Liver (tissue), 3 donors: ENCODE data around the gene CXCL6.

Experiments
- GABPA ChIP-seq, 2 donors: IDR thresholded peaks in 1 of 2; conservative IDR thresholded peaks in 1 of 2; 2 replicates each; pipeline ENCODE4 v1.6.1; 2016; ENCODE audit warnings: antibody characterized with exemption in 2 of 2, mild to moderate bottlenecking in 1 of 2, moderate library complexity in 1 of 2
- HNF4A ChIP-seq, 2 donors: conservative IDR thresholded peaks; 2 replicates each; pipeline ENCODE4 v1.6.1; 2016; ENCODE audit warnings: antibody characterized with exemption in 2 of 2, mild to moderate bottlenecking in 2 of 2
- JUND ChIP-seq, 2 donors: IDR thresholded peaks; 2 replicates each; pipeline ENCODE4 v1.6.1; 2016; ENCODE audit warnings: antibody characterized with exemption in 2 of 2
- RAD21 ChIP-seq, 2 donors: IDR thresholded peaks; 2 replicates each; pipeline ENCODE4 v1.6.1; 2016; ENCODE audit warnings: antibody characterized with exemption in 2 of 2, mild to moderate bottlenecking in 2 of 2
- RXRA ChIP-seq, 2 donors: IDR thresholded peaks; 2 replicates each; pipeline ENCODE4 v1.6.1; 2017 to 2018; ENCODE audit warnings: antibody characterized with exemption in 2 of 2, mild to moderate bottlenecking in 1 of 2
- TAF1 ChIP-seq: conservative IDR thresholded peaks from 2 replicates; pipeline ENCODE4 v1.6.1; 2016; ENCODE audit warnings: antibody characterized with exemption, mild to moderate bottlenecking
- TF ChIP-seq, protein P1 (sequence below): IDR thresholded peaks from 2 replicates; pipeline ENCODE4 v1.6.1; 2016; ENCODE audit warnings: antibody characterized with exemption, mild to moderate bottlenecking
- TF ChIP-seq, protein P2 (sequence below): fragments of 150-350 bp; IDR thresholded peaks from 2 replicates; pipeline ENCODE4 v1.5.1; 2017; ENCODE audit warnings: improper control_type of control experiment, low read depth, low read length; ENCODE audit not compliant: missing input control
- donor health status: healthy.
- donor health status: healthy.

DNA sequence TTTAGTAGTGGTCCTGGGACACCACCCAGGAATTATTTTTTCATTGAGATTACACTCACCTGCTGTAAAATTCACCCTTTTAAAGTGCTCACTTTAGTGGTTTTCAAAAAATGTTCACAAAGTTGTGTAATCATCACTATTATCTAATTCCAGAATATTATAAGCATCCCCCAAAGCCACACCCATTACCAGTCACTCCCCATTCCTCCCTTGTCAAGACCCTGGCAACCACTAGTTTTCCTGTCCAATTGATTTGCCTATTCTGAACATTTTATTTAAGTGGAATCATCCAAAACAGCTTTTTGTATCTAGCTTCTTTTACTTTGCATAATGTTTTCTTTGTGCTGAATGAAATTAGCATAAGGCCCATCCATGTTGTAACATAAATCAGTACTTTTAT lies 12.7 kb upstream of the CXCL6 start:
- no peak for TF ChIP-seq JUND (IDR thresholded peaks at IDR 0.05)
- TF ChIP-seq, protein P1, sequence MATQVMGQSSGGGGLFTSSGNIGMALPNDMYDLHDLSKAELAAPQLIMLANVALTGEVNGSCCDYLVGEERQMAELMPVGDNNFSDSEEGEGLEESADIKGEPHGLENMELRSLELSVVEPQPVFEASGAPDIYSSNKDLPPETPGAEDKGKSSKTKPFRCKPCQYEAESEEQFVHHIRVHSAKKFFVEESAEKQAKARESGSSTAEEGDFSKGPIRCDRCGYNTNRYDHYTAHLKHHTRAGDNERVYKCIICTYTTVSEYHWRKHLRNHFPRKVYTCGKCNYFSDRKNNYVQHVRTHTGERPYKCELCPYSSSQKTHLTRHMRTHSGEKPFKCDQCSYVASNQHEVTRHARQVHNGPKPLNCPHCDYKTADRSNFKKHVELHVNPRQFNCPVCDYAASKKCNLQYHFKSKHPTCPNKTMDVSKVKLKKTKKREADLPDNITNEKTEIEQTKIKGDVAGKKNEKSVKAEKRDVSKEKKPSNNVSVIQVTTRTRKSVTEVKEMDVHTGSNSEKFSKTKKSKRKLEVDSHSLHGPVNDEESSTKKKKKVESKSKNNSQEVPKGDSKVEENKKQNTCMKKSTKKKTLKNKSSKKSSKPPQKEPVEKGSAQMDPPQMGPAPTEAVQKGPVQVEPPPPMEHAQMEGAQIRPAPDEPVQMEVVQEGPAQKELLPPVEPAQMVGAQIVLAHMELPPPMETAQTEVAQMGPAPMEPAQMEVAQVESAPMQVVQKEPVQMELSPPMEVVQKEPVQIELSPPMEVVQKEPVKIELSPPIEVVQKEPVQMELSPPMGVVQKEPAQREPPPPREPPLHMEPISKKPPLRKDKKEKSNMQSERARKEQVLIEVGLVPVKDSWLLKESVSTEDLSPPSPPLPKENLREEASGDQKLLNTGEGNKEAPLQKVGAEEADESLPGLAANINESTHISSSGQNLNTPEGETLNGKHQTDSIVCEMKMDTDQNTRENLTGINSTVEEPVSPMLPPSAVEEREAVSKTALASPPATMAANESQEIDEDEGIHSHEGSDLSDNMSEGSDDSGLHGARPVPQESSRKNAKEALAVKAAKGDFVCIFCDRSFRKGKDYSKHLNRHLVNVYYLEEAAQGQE, result no peak
- TF ChIP-seq, protein P2, sequence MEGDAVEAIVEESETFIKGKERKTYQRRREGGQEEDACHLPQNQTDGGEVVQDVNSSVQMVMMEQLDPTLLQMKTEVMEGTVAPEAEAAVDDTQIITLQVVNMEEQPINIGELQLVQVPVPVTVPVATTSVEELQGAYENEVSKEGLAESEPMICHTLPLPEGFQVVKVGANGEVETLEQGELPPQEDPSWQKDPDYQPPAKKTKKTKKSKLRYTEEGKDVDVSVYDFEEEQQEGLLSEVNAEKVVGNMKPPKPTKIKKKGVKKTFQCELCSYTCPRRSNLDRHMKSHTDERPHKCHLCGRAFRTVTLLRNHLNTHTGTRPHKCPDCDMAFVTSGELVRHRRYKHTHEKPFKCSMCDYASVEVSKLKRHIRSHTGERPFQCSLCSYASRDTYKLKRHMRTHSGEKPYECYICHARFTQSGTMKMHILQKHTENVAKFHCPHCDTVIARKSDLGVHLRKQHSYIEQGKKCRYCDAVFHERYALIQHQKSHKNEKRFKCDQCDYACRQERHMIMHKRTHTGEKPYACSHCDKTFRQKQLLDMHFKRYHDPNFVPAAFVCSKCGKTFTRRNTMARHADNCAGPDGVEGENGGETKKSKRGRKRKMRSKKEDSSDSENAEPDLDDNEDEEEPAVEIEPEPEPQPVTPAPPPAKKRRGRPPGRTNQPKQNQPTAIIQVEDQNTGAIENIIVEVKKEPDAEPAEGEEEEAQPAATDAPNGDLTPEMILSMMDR, result no peak
- no peak for TF ChIP-seq TAF1
- TF ChIP-seq RAD21 (IDR thresholded peaks at IDR 0.05), result no peak
- TF ChIP-seq HNF4A (conservative IDR thresholded peaks at IDR 0.05), result no peak
- TF ChIP-seq RXRA (IDR thresholded peaks at IDR 0.05), result no peak
- TF ChIP-seq GABPA (IDR thresholded peaks at IDR 0.05 in 1 of 2, conservative IDR thresholded peaks at IDR 0.05 in 1 of 2), result no peak
